Adrenal gland (tissue), 5 donors: Measurements from ENCODE around the gene SBF2.

ENCODE experiments used
- CTCF ChIP-seq, 6 experiments: fragments of 450-650 bp in 4 of 6; fragments of 200-600 bp in 2 of 6; sonication (generic) in 1 of 6; IDR thresholded peaks; 1 replicate in 5 of 6; 2 replicates in 1 of 6; pipeline versions ENCODE4 v1.5.1 to v1.8.0; 2016 to 2021; ENCODE audit warnings: antibody characterized with exemption in 6 of 6, mild to moderate bottlenecking in 2 of 6, moderate library complexity in 1 of 6
- POLR2A ChIP-seq, 2 donors: fragments of 450-650 bp; IDR thresholded peaks; one replicate each; pipeline ENCODE4 v1.6.1; 2017; ENCODE audit warnings: antibody characterized with exemption in 2 of 2, mild to moderate bottlenecking in 2 of 2, moderate library complexity in 1 of 2
- donor health status: DM: no; HTN: no; CAD: no.

- TF ChIP-seq POLR2A (IDR thresholded peaks at IDR 0.05) (no peak), CTCF (IDR thresholded peaks at IDR 0.05) (no peak)
Measured at GRCh38 chr11:9789910-9790309, 504.1 kb downstream of the SBF2 start.
